GM23338 (cell line): ENCODE measurements around the gene GUCY1A2. TPM values are rescaled to one million over a fixed set of nuclear protein-coding genes. Genes with fewer than 3 reads are reported as not detected.

ENCODE experiments used
- CREB1 ChIP-seq: fragments of 250-450 bp; sonication (Bioruptor Pico); IDR thresholded peaks from 2 replicates; pipeline ENCODE4 v1.5.0; 2020; ENCODE audit warnings: low read depth, mild to moderate bottlenecking, moderate library complexity
- EZH2 ChIP-seq: fragments of 200-600 bp; sonication (generic); IDR thresholded peaks from one replicate; pipeline ENCODE4 v1.8.0; 2017; ENCODE audit warnings: antibody characterized with exemption, mild to moderate bottlenecking, low read depth; ENCODE audit not compliant: unreplicated experiment
- NANOG ChIP-seq: IDR thresholded peaks from 2 replicates; pipeline ENCODE4 v1.6.1; 2016; ENCODE audit warnings: antibody characterized with exemption, borderline replicate concordance
- POLR2AphosphoS5 ChIP-seq: IDR thresholded peaks from 2 replicates; pipeline ENCODE4 v1.6.1; 2016; ENCODE audit warnings: antibody characterized with exemption, low read depth
- STAT1 ChIP-seq: IDR thresholded peaks from one replicate; pipeline ENCODE4 v1.6.1; 2016; ENCODE audit warnings: antibody characterized with exemption; ENCODE audit not compliant: unreplicated experiment
- ZNF114 ChIP-seq: fragments of 250-450 bp; sonication (Bioruptor Pico); IDR thresholded peaks from 2 replicates; pipeline ENCODE4 v1.5.0; 2020; ENCODE audit warnings: mild to moderate bottlenecking, moderate library complexity
- ZNF331 ChIP-seq: fragments of 250-450 bp; sonication (Bioruptor Pico); IDR thresholded peaks from 2 replicates; pipeline ENCODE4 v1.5.0; 2020; ENCODE audit warnings: low read depth, mild to moderate bottlenecking, moderate library complexity
- polyA plus RNA-seq: library from polyadenylated mRNA; unstranded; fragments of >200 nt; fragmentation: Nextera tagmentation; extraction: Ambion mirVana; gene quantifications from 2 replicates; pipeline ENCODE4 v1.2.1, GENCODE V29; 2016
- total RNA-seq: library from RNA; depleted of rRNA; stranded (reverse); fragments of >200 nt; shearing (Covaris generic); gene quantifications from 2 replicates; pipeline ENCODE4 v1.2.3, GENCODE V29; 2014
- TF ChIP-seq, protein P1 (sequence below): fragments of 250-450 bp; sonication (Bioruptor Pico); IDR thresholded peaks from 2 replicates; pipeline ENCODE4 v1.5.0; 2020; ENCODE audit warnings: mild to moderate bottlenecking, moderate library complexity
- TF ChIP-seq, protein P2 (sequence below): IDR thresholded peaks from one replicate; pipeline ENCODE4 v1.6.1; 2018; ENCODE audit warnings: antibody characterized with exemption; ENCODE audit not compliant: unreplicated experiment
- TF ChIP-seq, protein P3 (sequence below): IDR thresholded peaks from 2 replicates; pipeline ENCODE4 v1.6.1; 2016; ENCODE audit warnings: antibody characterized with exemption

The GUCY1A2 gene
- total and polyA plus RNA-seq, 2 experiments from 2014 or later = 0.36 to 1.4 TPM

DNA sequence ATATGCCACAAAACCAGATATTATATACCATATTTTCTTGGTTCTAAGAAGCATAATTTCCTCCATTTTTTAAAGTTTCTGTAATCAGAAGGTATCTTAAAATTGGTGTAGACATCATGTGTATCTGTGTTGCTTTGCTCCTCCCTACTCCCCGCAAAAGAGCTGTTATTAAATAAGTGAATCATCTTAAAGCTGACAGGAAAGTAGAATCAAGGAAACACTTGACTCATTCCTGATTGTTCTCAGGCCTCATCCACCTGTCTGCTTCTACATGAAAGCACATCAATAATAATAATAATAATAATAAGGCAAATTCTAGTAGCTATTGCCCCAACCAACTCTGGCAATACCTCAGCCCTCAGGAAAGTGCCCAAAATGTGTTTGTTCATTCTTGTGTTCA lies 26.2 kb upstream of the GUCY1A2 start (continued):
- TF ChIP-seq, protein P1, sequence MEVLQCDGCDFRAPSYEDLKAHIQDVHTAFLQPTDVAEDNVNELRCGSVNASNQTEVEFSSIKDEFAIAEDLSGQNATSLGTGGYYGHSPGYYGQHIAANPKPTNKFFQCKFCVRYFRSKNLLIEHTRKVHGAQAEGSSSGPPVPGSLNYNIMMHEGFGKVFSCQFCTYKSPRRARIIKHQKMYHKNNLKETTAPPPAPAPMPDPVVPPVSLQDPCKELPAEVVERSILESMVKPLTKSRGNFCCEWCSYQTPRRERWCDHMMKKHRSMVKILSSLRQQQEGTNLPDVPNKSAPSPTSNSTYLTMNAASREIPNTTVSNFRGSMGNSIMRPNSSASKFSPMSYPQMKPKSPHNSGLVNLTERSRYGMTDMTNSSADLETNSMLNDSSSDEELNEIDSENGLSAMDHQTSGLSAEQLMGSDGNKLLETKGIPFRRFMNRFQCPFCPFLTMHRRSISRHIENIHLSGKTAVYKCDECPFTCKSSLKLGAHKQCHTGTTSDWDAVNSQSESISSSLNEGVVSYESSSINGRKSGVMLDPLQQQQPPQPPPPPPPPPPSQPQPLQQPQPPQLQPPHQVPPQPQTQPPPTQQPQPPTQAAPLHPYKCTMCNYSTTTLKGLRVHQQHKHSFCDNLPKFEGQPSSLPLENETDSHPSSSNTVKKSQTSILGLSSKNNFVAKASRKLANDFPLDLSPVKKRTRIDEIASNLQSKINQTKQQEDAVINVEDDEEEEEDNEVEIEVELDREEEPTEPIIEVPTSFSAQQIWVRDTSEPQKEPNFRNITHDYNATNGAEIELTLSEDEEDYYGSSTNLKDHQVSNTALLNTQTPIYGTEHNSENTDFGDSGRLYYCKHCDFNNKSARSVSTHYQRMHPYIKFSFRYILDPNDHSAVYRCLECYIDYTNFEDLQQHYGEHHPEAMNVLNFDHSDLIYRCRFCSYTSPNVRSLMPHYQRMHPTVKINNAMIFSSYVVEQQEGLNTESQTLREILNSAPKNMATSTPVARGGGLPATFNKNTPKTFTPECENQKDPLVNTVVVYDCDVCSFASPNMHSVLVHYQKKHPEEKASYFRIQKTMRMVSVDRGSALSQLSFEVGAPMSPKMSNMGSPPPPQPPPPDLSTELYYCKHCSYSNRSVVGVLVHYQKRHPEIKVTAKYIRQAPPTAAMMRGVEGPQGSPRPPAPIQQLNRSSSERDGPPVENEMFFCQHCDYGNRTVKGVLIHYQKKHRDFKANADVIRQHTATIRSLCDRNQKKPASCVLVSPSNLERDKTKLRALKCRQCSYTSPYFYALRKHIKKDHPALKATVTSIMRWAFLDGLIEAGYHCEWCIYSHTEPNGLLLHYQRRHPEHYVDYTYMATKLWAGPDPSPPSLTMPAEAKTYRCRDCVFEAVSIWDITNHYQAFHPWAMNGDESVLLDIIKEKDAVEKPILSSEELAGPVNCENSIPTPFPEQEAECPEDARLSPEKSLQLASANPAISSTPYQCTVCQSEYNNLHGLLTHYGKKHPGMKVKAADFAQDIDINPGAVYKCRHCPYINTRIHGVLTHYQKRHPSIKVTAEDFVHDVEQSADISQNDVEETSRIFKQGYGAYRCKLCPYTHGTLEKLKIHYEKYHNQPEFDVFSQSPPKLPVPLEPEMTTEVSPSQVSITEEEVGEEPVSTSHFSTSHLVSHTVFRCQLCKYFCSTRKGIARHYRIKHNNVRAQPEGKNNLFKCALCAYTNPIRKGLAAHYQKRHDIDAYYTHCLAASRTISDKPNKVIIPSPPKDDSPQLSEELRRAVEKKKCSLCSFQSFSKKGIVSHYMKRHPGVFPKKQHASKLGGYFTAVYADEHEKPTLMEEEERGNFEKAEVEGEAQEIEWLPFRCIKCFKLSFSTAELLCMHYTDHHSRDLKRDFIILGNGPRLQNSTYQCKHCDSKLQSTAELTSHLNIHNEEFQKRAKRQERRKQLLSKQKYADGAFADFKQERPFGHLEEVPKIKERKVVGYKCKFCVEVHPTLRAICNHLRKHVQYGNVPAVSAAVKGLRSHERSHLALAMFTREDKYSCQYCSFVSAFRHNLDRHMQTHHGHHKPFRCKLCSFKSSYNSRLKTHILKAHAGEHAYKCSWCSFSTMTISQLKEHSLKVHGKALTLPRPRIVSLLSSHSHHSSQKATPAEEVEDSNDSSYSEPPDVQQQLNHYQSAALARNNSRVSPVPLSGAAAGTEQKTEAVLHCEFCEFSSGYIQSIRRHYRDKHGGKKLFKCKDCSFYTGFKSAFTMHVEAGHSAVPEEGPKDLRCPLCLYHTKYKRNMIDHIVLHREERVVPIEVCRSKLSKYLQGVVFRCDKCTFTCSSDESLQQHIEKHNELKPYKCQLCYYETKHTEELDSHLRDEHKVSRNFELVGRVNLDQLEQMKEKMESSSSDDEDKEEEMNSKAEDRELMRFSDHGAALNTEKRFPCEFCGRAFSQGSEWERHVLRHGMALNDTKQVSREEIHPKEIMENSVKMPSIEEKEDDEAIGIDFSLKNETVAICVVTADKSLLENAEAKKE = no peak
- TF ChIP-seq ZNF114 (CRISPR knock-in tag) (no peak), NANOG (no peak), CREB1 (CRISPR knock-in tag) (no peak), STAT1 (no peak), ZNF331 (no peak), POLR2AphosphoS5 (no peak), EZH2 (no peak)
- TF ChIP-seq, protein P2, sequence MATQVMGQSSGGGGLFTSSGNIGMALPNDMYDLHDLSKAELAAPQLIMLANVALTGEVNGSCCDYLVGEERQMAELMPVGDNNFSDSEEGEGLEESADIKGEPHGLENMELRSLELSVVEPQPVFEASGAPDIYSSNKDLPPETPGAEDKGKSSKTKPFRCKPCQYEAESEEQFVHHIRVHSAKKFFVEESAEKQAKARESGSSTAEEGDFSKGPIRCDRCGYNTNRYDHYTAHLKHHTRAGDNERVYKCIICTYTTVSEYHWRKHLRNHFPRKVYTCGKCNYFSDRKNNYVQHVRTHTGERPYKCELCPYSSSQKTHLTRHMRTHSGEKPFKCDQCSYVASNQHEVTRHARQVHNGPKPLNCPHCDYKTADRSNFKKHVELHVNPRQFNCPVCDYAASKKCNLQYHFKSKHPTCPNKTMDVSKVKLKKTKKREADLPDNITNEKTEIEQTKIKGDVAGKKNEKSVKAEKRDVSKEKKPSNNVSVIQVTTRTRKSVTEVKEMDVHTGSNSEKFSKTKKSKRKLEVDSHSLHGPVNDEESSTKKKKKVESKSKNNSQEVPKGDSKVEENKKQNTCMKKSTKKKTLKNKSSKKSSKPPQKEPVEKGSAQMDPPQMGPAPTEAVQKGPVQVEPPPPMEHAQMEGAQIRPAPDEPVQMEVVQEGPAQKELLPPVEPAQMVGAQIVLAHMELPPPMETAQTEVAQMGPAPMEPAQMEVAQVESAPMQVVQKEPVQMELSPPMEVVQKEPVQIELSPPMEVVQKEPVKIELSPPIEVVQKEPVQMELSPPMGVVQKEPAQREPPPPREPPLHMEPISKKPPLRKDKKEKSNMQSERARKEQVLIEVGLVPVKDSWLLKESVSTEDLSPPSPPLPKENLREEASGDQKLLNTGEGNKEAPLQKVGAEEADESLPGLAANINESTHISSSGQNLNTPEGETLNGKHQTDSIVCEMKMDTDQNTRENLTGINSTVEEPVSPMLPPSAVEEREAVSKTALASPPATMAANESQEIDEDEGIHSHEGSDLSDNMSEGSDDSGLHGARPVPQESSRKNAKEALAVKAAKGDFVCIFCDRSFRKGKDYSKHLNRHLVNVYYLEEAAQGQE = no peak
- TF ChIP-seq, protein P3, sequence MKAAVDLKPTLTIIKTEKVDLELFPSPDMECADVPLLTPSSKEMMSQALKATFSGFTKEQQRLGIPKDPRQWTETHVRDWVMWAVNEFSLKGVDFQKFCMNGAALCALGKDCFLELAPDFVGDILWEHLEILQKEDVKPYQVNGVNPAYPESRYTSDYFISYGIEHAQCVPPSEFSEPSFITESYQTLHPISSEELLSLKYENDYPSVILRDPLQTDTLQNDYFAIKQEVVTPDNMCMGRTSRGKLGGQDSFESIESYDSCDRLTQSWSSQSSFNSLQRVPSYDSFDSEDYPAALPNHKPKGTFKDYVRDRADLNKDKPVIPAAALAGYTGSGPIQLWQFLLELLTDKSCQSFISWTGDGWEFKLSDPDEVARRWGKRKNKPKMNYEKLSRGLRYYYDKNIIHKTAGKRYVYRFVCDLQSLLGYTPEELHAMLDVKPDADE = no peak
